ENCODE data around the gene SUMF1.

SUMF1 gene

GRCh38 chr3:4497005-4497692 is 30.1 kb upstream of the SUMF1 start:
- DNase-seq: no peak

GRCh38 chr3:4496087-4496452 is 29.0 kb upstream of the SUMF1 start:
- DNase-seq: no peak

- no peak for DNase-seq
Measured at GRCh38 chr3:4495294-4496086, 28.4 kb upstream of the SUMF1 start.

- no peak for DNase-seq
Measured at GRCh38 chr3:4494895-4495264, 27.8 kb upstream of the SUMF1 start.

GRCh38 chr3:4493941-4494894 is 27.1 kb upstream of the SUMF1 start:
- DNase-seq: peak; percentile 6

- peak; percentile 98 for DNase-seq
Measured at GRCh38 chr3:4493014-4493940, 26.2 kb upstream of the SUMF1 start, which contains the start of gene ITPR1. TSS of gene ITPR1 (plus strand) at chr3:4493348. CDS start at chr3:4516492, 23,144 bp downstream.

GRCh38 chr3:4492208-4493013 is 25.3 kb upstream of the SUMF1 start:
- DNase-seq: peak; percentile 35

- DNase-seq: no peak
Measured at GRCh38 chr3:4491855-4492207, 24.8 kb upstream of the SUMF1 start.

- DNase-seq: no peak
Measured at GRCh38 chr3:4478261-4478660, 11.2 kb upstream of the SUMF1 start.

GRCh38 chr3:4476496-4476895 is 9.4 kb upstream of the SUMF1 start:
- no peak for DNase-seq

GRCh38 chr3:4475804-4476203 is 8.7 kb upstream of the SUMF1 start:
- no peak for DNase-seq

- DNase-seq: no peak
Measured at GRCh38 chr3:4474683-4475490, 7.8 kb upstream of the SUMF1 start.

- no peak for DNase-seq
Measured at GRCh38 chr3:4472766-4473165, 5.7 kb upstream of the SUMF1 start.

- DNase-seq: no peak
Measured at GRCh38 chr3:4472312-4472711, 5.2 kb upstream of the SUMF1 start.

GRCh38 chr3:4471907-4472306 is 4.8 kb upstream of the SUMF1 start:
- no peak for DNase-seq

GRCh38 chr3:4467522-4467867 is 426 bp upstream of the SUMF1 start:
- DNase-seq: no peak

- DNase-seq: no peak
Measured at GRCh38 chr3:4464576-4464975, 2.5 kb downstream of the SUMF1 start.

GRCh38 chr3:4462369-4463040 is 4.6 kb downstream of the SUMF1 start:
- DNase-seq: no peak

- DNase-seq: no peak
Measured at GRCh38 chr3:4461468-4462090, 5.5 kb downstream of the SUMF1 start.

Measured in effector CD4-positive, alpha-beta T cell (primary cell).